HG02840 (cell line): ENCODE measurements around the gene VPS4B.
"Not testable (repeated sequence)": the region's sequence is repeated elsewhere in the genome, so short reads cannot be mapped to it uniquely, and the experiment has no call there.

Experiments used
- ATAC-seq: cut with Tn5 transposase; IDR thresholded peaks from one replicate; pipeline ENCODE4 v1.9.1; 2021; ENCODE audit warnings: mild to moderate bottlenecking, moderate library complexity, moderate number of reproducible peaks; ENCODE audit not compliant: unreplicated experiment, low FRiP score

The VPS4B gene

DNA sequence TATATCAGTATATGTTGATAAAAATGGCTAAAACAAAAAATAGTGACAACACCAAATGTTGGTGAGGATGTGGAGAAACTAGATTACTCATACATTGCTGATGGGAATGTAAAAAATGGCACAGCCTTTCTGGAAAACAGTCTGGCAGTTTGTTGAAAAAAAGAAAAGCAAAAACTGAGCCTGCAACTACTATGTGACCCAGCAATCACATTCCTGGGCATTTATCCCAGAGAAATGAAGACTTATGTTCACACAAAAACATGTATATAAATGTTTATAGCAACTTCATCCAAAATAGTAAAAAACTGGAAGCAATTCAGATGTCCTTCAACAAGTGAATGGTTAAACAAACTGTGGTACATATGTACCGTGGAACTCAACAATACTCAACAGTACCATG, 47.7 kb downstream of the VPS4B start:
- no peak for ATAC-seq

DNA sequence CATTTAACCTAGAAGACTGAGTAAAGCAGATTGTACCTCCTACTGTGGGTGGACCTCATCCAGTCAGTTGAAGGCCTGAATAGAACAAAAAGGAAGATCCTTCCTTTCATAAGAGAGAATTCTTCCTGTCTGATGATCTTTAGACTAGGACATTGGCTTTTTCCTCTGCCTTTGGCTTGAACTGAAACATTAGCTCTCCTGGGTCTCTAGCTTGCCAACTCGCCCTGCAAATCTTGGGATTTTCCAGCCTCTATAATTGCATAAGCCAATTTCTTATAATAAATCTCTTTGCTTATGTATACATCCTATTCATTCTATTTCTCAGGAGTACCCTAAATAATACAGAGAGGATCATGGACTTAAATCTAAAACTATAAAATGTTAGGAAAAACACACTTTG, 49.1 kb downstream of the VPS4B start:
- ATAC-seq: no peak

DNA sequence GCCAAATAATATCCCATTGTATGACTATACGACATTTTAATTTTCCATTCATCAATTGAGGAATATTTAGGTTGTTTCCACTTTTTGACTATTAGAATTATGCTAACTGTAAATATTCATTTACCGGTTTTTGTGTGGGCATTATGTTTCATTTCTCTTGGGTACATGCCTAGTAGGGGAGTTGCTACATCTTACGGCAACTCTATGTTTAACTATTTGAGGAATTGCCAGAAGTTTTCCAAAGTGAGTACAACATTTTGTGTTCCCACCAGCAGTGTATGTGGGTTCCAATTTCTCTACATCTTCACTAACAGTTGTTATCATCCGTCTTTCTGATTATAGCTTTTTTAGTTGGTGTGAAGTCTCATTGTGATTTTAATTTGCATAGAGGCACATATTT, 53.7 kb downstream of the VPS4B start:
- no peak for ATAC-seq

DNA sequence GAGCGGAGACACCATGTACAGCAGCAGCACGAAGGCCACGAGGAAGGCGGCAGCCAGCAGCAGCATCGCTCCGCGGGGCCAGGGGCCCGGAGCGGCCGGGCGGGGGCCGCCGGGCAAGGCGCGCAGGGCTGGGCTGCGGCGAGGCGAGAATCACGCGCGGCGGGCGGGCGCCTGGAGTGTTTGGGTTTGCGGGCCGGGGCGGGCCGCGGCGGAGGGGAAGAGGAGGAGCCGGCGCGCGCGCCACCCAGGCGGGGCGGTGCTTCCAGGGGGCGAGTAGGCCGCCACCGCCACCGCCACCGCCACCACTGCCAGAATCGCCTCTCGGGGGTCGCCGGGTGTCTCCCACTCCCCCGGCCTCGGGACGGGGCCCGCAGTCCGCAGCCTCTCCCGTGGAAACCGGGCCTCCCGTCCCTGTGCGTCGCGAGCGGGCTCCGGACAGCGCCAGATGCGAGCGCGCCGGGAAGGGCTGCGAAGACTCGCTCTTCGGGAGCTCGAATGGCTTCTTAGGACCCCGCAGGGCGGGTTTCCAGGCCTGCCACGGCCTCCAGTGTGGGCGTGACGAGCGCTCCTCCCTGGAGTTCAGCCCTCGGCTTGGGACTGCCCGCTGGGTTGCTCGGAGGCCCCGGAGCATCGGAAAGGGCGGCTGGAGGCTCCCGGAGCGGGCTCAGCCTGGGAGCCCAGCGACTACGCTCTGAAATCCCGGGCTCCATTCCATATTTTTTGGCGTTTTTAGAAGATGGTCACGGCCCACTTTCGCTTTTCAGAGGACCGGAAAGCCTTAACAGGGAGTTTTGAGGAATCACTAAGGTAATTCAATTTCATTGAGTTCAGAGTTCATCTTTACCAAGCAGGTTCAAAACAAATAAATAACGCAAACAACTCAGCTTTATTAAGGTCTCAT, 55.0 kb downstream of the VPS4B start, which contains the start of gene KDSR:
KDSR (minus strand) TSS at position 154 of the 901 bp plus-strand sequence; CDS start at position 66, 88 bp downstream.
- peak; percentile 87 for ATAC-seq

DNA sequence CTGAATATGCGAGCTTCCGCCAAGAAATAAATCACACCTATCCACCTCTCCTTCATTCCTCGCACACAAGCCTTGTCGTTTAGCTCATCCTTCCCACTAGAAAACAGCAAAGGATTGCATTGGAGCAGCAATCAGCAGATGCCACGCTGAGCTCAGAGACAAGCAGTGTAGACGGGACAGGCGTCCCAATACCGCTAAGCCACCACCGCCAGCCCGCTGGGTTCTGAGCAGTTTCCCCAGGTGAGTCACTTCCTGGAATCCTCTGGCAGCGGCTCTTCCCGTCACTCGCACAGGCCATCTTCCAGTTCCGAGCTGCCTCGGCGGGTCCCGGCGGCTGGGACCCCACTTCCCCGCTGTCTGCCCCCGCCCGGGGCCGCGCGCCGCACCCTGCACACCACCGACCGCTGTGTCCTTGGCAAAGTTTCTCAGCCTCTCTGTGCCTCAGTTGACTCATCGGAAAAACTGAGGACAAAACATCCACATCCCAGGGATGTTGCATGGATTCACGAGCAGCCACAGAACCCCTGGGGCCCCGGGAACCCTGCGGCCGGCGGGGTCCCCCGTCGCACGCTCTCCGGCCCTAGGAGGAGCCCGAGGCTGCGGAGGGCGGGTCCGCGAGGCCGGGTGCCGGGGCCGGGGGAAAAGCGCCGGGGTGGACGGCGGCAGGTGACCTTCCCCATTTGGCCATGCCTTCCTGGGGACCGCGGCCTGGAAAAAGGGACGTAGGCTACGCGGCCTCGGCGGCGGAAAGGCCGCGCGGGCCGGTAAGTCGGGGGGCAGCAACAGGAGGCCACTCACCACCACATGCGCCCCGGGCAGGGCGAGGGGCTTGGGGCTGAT, 55.8 kb downstream of the VPS4B start:
- peak; percentile 37 for ATAC-seq

DNA sequence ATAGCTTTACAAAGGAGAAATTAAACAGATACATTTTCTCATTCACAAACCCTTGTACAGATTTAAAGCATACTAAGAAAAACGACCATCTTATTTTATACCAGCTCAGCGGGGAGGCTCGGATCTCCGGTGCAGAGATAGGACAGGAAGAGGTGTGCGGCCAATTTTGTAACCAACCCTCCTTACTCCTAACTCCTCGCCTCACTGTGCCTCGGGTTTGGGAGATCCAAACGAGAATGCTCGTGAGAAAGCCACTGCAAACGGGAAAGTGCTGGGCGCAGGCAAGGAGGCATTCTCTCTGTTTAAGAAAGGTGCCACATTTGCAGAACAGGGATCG, 56.4 kb downstream of the VPS4B start:
- no peak for ATAC-seq

DNA sequence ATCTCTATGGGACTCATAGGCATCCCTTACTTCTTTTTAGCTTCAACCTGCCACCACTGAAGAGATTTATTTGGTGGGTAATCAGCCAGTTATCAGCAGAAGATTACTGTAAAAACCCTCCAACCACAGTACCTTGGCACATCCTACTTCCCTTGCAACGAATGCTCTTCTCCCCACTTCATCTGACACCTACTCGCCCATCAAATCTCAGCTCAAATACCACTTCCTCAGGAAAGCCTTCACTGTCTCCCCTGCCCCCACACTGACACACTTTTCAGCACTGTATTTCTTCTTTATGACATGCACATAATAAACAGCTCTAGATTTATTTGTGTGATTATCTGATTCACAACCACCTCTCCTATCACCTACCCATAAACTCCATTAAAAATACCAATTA, 58.3 kb downstream of the VPS4B start:
- no peak for ATAC-seq

DNA sequence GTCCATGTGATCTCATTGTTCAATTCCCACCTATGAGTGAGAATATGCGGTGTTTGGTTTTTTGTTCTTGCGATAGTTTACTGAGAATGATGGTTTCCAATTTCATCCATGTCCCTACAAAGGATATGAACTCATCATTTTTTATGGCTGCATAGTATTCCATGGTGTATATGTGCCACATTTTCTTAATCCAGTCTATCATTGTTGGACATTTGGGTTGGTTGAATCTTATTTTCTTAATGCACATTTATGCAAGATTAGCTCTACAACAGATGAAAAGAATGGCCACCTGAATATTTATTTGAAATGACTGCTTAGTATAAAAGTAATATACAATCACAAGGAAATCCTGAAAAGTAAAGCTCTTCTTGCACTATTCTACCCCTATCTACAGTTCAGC, 58.9 kb downstream of the VPS4B start:
- ATAC-seq: not testable (repeated sequence)

DNA sequence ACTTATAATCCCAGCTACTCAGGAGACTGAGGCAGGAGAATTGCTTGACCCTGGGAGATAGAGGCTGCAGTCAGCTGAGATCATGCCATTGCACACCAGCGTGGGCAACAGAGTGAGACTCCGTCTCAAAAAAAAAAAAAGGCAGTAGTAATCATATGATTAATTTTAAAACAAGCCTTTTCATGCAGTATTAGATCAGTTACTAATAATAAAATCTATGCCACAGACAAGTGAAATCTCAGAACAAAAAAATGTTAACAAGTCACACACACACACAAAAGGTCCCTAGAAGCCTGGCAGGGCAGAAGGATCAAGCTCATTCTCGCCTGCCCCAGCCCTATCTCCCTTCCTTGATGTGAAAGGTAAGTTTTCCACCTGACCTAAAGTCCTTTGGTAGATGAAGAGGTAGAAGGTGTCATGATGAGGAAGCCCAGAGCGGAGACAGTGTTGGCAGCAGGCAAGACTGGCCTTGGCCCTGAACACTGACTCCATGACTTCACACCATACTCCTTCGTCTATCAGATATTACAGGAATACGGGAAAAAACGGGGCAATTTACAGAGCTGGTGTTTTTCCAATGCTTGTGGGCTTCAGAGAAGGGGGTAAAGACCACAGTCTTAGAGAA, 65.9 kb downstream of the VPS4B start:
- no peak for ATAC-seq

DNA sequence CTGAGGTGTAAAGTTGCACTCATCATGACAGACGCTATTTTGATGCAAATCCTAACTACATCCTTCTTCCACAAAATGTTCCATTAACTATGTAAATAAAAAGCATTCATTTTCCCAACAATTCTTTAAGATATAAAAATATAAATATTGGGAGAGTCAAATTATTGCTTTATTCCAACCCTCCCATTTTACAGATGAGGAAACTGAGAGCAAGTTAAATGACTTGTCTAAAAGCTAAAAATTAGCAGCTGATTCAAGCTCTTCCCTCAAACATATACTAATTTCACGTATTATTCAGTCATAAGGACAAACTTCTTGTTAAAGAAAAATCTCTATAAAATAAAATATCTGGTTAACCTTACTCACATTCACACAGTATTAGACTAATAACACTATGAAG, 72.0 kb downstream of the VPS4B start:
- ATAC-seq: no peak

DNA sequence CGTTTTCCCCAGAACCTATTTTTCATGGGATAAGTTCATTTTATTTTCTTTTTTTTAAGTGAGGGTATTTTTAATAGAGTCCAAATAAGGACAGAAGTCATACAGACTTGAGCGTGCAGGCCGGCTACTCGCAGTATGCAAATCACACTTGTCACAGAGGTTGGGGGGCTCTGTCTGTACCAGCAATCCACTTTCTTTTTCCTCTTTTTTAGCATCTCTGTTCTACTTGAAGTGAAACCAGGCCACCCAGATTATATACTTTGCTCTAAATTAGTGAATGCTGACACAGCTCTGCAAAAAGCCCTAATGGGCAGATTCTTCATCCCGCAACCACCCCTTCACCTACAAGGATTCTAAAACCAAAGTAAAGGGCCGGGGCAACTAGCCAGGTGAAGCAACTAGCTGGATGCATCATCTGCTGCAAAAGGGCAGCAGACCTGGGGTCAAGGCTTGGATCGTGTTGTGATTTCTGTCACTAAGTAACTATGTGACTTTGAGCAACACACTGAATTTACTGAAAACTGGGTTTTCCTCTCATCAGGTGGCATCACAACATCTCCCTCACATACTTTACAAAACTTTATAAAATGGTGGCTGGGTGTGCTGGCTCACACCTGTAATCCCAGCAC, 73.7 kb downstream of the VPS4B start:
- no peak for ATAC-seq

DNA sequence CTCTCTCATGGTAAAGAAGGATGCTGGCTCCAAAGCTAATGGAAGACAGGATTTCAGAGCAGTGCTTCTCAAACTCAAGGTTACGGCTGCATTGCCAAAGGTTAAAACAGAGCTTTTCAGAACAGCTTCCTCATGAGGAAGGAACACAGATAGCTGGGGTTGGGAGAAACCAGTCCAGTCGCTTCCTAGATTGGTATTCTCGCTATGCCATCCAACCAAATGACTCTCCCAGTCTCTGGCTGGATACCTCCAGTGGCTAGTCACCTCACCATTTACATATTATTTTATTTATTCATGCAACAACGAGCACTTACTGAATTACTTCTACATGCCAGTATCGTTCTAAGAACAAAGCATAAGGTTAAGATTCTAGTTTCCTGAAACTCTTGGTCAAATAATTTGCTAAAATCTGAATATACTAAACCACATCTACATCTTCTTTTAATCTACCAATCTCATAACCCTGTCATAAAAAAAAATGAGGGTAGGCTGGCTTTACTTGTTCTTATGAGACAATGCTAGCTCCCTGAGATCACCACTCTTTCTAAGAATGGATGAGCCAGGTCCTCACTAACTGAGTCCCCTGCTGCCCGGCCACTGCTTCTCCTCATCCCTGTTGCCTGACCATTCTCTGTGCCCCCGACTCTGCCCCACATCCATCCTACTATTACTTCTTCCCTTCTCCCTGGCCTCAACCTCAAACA, 75.6 kb downstream of the VPS4B start:
- ATAC-seq: no peak

DNA sequence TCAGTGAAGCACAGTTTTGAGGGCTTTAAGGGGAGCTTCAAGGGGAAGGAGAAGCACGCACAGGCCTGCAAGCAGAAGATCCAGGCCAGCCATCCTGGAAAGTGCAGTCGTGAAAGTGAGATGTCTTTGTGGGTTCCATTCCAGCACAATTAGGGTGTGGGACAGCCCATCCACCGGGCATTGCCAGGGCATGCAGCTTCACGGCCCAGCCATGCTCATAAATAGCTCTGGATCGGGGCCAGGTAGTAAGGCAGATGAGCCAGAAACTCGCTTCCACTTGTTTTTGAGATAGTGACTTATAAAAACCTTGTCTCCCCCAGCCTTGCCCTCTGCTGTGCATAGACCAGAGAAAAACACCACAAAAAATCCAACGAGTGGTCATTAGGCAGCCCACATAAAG, 76.2 kb downstream of the VPS4B start:
- ATAC-seq: no peak

DNA sequence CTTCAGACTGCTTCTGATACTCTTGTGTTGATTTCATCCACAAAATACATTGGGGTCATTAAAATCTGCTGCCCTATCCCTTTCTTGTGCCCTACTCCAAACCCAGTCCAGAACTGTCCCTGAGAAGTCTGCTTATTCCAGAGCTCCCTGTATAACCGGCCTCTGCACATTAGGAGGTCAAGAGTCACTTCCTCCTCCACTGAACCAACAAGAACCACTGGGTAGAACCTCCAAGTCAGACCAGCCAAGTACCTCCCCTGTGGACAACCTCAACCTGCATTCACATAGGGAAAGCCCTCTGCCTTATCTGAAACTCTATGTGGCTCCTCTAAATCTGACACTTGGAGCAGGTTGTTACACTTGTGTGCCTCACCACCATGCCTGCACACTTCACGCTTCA, 77.4 kb downstream of the VPS4B start:
- no peak for ATAC-seq

DNA sequence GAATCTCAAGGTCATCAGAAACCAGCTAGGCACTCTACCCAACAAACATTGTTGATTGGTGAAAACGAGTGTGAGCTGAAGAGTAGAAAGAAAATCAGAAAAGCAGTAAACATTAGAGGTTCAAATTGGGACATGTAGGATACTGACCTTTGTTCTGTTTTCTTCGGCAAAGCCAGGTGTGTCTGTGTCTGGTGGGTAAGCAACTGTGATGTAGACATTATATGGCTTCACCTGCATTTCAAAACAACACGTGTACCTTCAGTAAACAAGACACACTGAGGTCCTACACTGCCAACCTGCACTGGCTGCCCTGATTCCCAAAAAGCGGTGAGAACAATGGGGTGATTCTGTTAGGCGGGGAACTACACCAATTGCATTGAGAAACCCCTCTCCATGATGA, 78.0 kb downstream of the VPS4B start:
- ATAC-seq: no peak

DNA sequence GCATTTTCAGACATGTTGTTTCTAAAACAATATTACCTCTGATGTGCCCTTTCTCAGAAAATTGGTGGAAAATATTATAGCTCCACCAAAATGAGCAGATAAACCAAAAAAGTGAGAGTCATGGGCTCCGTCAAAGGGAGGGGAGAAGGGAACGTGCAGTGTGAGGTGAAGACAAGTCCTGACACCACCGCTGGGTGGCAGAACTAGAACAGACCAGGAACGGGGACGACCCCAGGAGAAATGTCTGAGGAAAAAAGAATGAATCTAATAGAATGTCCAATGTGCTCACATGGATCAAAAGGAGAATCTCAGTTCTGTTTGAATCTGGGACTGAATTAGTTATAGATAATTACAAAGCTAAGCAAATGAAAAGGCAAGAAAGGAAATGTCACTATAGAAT, 80.1 kb downstream of the VPS4B start:
- ATAC-seq: no peak

DNA sequence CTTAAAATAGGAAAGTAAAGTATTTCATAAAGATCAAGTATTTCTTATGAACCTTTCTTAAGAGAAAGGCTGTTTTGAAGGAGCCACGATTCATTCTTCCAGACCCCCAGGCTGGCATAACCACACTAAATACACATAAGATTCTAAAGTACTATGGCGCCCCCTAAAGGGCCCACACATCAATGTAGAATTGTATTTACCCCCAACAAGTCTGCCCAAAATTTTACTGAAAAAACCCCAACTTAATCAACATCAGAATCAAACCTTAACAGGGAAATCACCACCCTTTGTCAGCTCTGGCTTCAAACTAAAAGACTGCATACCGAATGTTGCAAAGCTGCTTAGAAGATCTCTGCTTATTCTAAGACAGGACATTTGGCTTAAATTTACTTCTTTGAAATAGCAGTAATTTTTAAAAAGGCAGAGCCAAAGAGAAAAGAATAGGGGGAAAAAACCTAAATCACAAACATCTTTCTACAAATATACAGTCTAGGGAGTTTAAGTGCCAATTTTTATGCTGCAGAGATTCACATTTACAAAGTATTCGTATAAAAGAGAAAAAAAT, 82.3 kb downstream of the VPS4B start:
- no peak for ATAC-seq
